ENCODE data around the gene EVI5. TPM values are rescaled to one million over a fixed set of nuclear protein-coding genes. Genes with fewer than 3 reads are reported as not detected.

EVI5 gene
- total RNA-seq, 1 experiment from 2014 or later, result 11.4 TPM

GRCh38 chr1:92503926-92504285 is 281.0 kb downstream of the EVI5 start:
- H3K4me1 Mint-ChIP-seq, result no peaks in the 10 kb centered on the region
- ChIA-PET POLR2A (no interaction called here), CTCF (no interaction called here)
- peaks cover 8% of the 10 kb centered on the region for H3K9me3 Mint-ChIP-seq
- no peaks in the 10 kb centered on the region for H3K36me3 Mint-ChIP-seq
- 0 out of 2 replicates have a peak, but pooled peaks cover 4% of the 10 kb centered on the region for H3K27me3 Mint-ChIP-seq (ENCODE audit: low read depth)
- TF ChIP-seq FOXK1 (CRISPR knock-in tag; IDR thresholded peaks at IDR 0.05) (no peak), ZNF532 (CRISPR knock-in tag; IDR thresholded peaks at IDR 0.05; ENCODE audit: borderline replicate concordance) (no peak), ZBTB21 (CRISPR knock-in tag; IDR thresholded peaks at IDR 0.05; ENCODE audit: borderline replicate concordance) (no peak), CDX4 (CRISPR knock-in tag; IDR thresholded peaks at IDR 0.05; ENCODE audit: borderline replicate concordance) (no peak), IRF1 (CRISPR knock-in tag; IDR thresholded peaks at IDR 0.05) (no peak), KAT7 (CRISPR knock-in tag; IDR thresholded peaks at IDR 0.05; ENCODE audit: borderline replicate concordance) (no peak), ZNF512 (CRISPR knock-in tag; IDR thresholded peaks at IDR 0.05; ENCODE audit: borderline replicate concordance) (no peak), GABPB1 (CRISPR knock-in tag; IDR thresholded peaks at IDR 0.05) (no peak), NFYB (CRISPR knock-in tag; conservative IDR thresholded peaks at IDR 0.05; ENCODE audit: low read depth) (no peak), E2F4 (CRISPR knock-in tag; IDR thresholded peaks at IDR 0.05; ENCODE audit: borderline replicate concordance, low read depth) (no peak), FOXP1 (CRISPR knock-in tag; IDR thresholded peaks at IDR 0.05; ENCODE audit: borderline replicate concordance) (no peak), RELA (CRISPR knock-in tag; IDR thresholded peaks at IDR 0.05; ENCODE audit: borderline replicate concordance) (no peak)
- DNase-seq (ENCODE audit: low spot score) (no peak), ATAC-seq (no peak)
- H3K4me3 Mint-ChIP-seq, result no peak overlapping the region
- H3K27ac Mint-ChIP-seq, result no peak overlapping the region

GRCh38 chr1:92503043-92503925 is 281.6 kb downstream of the EVI5 start:
- Mint-ChIP-seq H3K4me3 (no peak overlapping the region), H3K27ac (no peak overlapping the region), H3K27me3 (ENCODE audit: low read depth) (peaks cover 4% of the 10 kb centered on the region; the same call in 1 of the 2 replicates), H3K4me1 (no peaks in the 10 kb centered on the region), H3K9me3 (peaks cover 8% of the 10 kb centered on the region), H3K36me3 (no peaks in the 10 kb centered on the region)
- CTCF ChIA-PET, result interaction anchor here (0.6 kb wide), 1 partner anchor 328 kb away, joined by 3 read pairs; no protein-coding TSS in a partner anchor
- POLR2A ChIA-PET, result interaction anchor here (0.7 kb wide), 2 partner anchors 273 to 1665 kb away, joined by 6 to 10 read pairs; no protein-coding TSS in a partner anchor
- no peak for DNase-seq (ENCODE audit: low spot score)
- no peak for ATAC-seq
- TF ChIP-seq ZNF219 (CRISPR knock-in tag; IDR thresholded peaks at IDR 0.05; ENCODE audit: borderline replicate concordance) (no peak), E2F5 (CRISPR knock-in tag; IDR thresholded peaks at IDR 0.05) (no peak), CBFB (CRISPR knock-in tag; IDR thresholded peaks at IDR 0.05; ENCODE audit: low read depth) (no peak), AFF4 (CRISPR knock-in tag; IDR thresholded peaks at IDR 0.05; ENCODE audit: borderline replicate concordance) (no peak), MYBL2 (CRISPR knock-in tag; IDR thresholded peaks at IDR 0.05) (no peak), ZNF317 (CRISPR knock-in tag; IDR thresholded peaks at IDR 0.05; ENCODE audit: borderline replicate concordance, low read depth) (no peak), ZBTB21 (CRISPR knock-in tag; IDR thresholded peaks at IDR 0.05; ENCODE audit: borderline replicate concordance) (no peak), ZNF416 (CRISPR knock-in tag; IDR thresholded peaks at IDR 0.05) (no peak), ZNF671 (CRISPR knock-in tag; IDR thresholded peaks at IDR 0.05) (no peak)
